Activated naive CD8-positive, alpha-beta T cell treated with anti-CD3 and anti-CD28 coated beads, Interleukin-2, amount 50 U/mL, for 16 hours (primary cell): ENCODE results near the gene ANKS1B.

Source experiments
- DNase-seq: peaks from one replicate; pipeline ENCODE4 v3.0.0-alpha.2; 2020; ENCODE audit warnings: low read depth, low spot score

Gene ANKS1B

DNA sequence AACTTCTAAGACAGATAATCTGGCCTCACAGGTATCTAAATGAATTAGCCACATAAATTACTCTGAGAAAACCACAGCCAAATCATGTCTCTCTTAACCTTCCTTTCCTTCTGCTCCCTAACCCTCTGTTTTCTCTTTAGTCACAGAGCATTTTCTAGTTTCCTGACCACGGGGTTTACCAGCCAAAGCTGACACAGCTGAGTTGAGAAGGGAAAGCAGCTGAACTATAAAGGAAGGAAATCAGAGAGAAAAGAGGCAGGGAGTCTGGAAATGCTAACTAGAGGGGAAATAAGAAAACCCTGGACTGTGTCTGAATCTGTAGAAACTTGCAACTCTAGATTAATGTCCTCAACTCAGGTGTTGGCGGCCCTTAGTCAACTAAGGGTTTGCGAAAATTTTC lies 24.4 kb downstream of the ANKS1B start:
- no peak for DNase-seq

DNA sequence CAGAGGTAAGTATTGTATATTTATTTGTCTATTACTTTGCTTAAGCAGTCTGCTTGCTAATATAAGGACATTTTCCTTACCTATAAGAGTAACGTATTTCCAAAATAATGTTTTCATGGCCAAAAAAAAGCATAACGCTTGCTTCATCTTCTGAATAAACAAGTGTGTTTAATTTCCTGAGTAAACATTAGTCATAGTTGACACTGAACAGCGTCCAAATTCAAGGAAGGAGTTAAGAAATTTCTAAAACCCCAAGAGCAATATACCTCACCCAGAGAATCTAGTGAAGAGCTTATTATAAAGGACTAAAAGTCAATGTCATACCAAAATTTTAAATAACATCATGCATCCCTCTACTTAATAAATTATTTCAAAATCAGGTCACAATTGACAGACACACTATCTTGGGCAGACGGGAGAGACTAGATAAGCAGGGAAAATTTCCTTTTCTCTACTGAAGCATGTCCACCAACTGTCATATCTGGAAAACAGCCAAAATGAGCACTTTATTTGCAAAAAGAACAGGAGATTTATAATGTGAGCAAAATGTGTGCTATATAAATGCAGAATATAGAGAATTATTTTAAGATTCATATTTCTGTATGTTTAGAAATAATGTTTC lies 25.1 kb downstream of the ANKS1B start:
- no peak for DNase-seq

DNA sequence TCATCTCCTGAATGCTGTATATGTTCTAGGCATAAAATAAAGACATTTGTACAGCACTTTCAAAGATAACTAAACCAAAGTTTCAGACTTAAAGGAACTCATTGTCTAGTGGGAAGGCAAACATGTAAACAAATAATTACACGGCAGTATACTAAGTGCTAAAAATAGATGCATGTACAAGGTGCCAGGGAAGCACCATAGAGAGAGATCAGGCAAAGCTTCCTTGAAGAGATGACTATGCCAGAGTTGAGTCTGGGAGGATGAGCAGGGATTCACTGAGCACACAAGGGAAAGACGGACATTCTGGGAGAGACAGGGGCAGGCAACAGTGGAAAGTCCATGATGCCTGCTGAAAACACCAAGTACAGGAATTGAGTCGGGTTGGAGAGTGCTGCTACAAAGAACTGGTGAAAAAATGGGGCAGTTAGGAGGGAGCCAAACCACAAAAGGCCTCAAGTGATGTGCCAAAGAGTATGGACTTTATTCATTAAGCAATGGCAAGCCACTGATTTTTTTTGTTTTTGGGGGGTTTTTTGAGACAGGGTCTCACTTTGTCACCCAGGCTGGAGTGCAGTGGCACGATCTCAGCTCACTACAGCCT lies 26.8 kb downstream of the ANKS1B start:
- no peak for DNase-seq

DNA sequence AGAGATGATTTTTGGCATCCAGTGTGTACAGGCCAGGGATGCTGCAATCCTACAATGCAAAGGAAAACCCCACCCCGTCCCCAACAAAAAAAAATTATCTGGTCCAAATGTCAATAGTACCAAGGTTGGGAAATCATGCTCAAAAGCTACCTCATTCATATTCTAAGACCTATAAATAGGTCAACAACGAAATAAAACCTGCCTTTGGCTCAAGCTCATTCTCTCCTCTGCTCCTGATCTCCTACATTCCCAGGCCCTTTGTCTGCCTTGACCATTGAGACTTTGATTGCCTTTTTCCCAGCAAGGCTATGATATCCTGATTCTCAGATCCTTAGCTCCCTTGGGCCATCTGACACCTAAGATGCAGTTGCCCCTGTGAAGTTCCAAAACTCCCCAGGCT lies 30.0 kb downstream of the ANKS1B start:
- no peak for DNase-seq

DNA sequence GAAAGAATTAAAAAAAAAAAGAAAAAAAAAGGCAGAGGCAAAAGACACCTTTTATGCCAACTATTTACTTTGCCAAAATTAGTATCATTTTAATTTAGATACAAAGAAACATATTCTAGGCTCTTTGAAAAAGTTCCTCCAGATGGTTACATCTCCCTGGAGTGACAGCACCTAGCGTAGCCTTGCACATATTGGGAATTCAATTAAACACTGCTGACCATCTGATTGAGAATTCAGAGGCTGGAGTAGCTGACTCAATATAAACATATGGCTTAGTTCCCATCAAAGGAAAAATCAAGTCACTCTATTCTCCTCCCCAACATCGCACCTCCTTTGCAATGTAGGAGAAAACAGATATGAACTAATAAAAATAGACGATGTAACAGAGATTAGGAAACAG lies 36.4 kb downstream of the ANKS1B start:
- no peak for DNase-seq

DNA sequence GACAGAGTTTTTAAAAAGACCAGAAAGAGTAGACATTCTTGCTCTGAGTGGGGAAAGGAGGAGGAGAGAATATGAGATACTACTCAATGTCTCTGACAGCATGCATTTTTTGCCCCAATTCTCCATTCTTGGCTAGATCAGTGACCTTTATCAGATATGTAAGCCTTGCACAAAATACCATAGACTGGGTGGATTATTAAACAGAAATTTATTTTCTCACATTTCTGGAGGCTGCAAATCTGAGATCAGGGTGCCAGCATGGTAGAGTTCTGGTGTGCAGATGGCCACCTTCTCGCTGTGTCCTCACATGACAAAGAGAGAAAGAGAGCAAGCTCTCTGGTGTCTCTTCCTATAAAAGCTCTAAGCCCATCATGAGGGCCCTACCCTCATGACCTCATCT lies 38.6 kb downstream of the ANKS1B start:
- no peak for DNase-seq

DNA sequence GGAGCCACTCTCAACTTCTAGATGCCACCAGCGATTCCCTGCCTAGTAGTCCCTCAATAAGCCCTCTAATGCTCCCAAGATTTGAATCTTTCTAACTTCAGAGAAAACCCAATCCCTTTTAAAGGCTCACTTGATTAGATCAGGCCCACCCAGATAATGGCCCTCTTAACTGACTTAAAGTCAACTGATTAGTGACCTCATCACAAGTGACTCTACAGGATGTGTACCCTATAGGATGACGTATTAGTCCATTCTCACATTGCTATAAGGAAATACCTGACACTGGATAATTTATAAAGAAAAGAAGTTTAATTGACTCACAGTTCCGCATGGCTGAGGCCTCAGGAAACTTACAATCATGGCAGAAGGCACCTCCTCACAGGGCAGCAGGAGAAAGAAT lies 49.1 kb downstream of the ANKS1B start:
- no peak for DNase-seq

DNA sequence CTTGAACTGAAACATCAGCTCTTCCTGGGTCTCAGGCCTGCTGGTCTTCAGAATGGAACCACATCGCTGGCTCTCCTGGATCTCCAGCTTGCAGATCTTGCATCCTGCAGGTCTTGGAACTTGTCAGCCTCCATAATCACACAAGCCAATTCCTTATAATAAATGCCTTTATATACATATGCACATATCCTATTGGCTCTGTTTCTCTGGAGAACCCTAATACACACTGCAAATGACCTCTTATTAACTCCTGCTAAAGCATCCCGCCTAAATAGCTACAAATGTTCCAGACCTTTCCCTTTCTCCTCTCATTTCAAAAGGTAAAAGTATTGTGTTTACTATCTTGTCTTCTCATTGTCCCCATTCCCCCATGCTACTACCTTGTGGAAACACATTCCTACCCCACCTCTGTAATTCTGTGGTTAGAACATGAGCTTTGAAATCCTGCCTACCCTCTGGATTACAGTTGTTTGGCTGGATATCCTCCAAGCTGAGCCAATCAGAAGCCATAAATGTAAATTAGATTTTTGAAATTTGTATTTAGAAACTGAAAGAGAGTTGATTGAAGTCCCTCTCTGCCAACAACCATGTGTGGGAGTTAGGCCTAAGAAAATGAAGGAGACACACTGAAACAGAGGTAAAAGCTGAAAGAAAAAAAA lies 58.1 kb downstream of the ANKS1B start:
- DNase-seq = no peak

DNA sequence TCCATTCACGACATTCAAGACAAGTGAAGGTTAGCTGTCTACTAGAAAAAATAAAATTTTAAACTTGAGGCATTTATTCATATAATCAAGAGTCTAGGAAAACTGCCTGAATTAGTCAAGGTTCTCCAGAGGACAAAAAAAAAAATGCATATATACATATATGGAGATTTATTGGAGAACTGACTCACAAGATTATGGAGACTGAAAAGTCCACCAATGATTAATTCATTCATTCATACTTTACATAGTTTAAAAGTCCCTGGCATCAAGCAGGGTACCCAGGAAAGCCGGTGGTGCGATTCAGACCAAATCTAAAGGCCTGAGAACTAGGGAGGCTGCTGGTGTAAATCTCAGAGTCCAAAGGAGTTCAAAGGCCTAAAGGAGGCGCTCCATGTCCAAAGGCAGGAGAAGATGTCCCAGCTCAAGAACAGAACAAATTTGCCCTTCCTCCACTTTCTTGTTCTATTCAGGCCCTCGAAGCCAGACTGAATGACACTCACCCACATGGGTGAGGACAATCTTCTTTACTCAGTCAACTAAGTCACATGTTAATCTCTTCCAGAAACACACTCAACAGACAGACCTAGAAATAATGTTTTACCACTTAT lies 64.3 kb downstream of the ANKS1B start:
- no peak for DNase-seq

DNA sequence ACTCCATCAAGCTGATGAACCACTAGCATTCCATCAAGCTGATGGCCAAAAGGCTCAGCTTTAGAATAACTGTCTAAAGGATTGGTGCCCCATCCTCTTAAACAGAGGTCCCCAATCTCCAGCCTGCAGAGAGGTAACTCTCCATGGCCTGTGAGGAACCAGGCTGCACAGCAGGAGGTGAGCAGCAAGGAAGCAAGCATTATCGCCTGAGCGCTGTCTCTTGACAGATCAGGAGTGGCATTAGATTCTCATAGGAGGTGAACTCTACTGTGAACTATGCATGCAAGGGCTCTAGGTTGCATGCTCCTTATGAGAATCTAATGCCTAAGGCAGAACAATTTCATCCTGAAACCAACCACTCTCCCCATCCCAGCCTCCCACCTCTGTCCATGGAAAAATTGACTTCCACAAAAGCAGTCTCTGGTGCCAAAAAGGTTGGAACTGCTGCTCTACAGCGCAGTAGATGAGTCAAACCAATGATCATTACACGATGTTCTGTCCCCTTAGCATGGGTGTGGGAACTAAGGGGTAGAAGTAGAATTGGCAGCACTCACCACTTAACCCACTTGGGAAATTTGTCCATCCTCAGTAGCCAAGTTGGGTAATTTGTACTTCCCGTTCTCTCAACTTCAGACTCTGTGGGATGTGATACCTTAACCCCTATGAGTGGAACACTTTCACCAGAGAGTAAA lies 66.9 kb downstream of the ANKS1B start:
- DNase-seq = no peak

DNA sequence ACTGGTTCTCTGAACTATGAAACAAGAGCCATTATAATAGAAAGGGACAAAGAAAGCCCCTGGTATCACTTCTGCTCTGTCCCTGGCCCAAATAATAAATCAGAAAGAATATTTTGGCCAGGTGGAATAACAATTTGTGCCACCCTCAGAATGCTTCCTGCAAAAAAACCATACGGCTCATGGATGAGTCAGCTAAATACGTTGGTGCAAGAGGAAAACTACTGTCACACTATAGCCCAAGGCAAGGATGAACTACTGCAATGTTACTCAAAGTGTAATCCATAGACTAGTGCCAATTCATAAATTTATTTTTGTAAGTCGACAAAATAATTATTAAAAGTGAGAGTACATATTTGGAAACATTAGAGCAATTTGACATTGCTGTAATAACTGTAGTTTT lies 68.2 kb downstream of the ANKS1B start:
- no peak for DNase-seq

DNA sequence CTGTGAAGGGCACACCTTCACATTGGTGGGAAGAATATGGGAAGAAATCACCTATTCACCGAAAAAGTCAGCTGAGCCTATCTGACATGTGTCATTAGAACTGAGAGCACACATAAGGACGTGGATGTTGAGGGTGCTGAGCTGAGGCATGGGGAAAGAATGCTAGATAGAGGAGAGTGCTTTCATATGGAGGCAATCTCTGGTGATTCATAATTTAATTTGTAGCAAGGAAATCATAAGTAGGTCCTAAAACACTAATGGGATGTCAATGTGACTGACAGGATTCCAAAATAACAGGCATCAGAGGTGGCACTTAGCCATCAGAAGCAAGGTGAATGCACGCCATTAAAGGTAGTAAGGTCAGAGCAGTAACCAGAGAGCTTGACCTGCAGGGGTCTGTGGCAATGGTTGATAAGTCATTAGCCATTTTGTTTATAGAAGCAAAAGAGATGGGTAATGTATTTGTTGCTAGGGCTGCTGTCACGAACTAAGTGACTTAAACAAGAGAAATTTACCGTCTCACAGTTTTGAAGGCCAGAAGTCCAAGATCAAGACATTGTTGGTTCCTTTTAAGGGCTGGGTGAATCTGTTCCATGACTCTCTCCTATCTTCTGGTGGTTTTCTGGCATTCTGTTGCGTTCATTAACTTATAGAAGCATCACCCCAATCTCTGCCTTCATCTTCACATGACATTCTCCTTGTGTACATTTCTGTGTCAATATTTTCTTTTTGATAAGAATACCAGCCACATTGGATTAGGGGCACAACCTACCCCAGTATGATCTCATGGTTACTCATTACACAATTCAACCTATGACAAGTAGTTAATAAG lies 69.3 kb downstream of the ANKS1B start:
- DNase-seq = no peak

DNA sequence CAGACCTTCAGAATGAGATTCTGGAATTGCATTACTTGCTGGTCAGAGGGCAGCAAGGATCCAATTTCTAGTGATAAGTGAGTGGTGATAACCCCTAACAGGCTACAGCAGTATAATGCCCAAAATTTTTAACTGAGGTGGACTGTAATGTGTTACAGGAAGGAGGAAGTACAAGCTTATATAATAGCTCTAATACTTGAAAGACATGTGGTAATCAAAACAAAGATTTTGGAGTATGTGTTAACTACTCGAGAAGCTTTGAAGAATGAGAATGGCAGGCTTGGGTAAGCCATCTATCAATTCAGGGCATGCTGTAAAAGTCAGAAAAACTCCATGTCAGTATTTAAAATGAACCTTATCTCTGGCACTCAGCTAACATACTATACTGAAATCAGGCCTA lies 70.5 kb downstream of the ANKS1B start:
- DNase-seq = no peak

DNA sequence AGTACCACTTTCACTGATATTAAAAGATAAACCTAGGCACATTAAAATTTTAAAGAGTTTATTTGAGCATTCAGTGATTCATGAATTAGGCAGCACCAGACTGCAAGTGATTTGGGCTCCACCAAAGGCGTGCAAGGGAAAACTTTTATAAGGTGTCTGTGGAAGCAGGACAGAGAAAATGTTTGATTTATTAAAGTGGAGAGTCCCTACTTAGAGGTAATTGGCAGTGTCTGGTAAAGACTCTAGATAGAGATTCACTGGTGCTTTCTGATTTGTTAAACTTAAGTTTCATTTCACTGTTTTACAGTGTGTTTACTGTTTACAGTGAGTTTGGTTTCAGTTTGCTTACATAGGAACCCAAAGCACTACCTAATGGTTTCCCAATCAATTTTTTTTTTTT lies 72.8 kb downstream of the ANKS1B start:
- DNase-seq = no peak

DNA sequence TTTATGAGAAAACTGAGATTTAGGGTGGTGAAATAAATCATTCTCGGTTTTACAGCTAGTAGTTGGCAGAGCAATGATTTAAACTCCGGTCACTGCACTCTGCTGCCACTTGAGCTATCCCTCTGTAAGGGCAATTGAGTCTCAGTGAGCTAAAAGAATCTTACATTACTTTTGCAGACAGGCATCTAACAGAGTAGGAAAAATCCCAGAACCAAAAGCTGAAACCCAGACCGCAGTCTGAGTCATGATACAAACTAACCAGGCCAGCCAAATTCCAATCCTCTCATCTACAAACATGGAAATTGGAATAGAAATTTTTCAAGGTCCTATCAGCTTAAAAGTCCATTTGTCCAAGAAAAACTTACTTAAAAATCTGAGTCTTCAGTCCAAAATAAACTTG lies 73.7 kb downstream of the ANKS1B start:
- DNase-seq = no peak

DNA sequence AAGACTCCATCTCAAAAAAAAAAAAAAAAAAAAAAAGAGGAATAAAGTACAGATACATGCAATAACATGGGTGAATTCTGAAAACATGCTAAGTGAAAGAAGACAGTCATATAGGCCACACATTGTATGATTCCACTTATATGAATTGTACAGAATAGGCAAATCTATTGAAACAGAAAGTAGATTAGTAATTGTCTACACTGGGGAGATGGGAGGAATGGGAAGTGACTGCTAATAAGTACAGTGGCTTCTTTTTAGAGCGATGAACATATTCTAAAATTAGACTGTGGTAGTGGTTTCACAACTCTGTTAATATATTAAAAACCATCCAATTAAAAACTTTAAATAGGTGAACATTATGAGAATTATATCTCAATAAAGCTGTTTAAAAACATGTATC lies 74.4 kb downstream of the ANKS1B start:
- DNase-seq = no peak

DNA sequence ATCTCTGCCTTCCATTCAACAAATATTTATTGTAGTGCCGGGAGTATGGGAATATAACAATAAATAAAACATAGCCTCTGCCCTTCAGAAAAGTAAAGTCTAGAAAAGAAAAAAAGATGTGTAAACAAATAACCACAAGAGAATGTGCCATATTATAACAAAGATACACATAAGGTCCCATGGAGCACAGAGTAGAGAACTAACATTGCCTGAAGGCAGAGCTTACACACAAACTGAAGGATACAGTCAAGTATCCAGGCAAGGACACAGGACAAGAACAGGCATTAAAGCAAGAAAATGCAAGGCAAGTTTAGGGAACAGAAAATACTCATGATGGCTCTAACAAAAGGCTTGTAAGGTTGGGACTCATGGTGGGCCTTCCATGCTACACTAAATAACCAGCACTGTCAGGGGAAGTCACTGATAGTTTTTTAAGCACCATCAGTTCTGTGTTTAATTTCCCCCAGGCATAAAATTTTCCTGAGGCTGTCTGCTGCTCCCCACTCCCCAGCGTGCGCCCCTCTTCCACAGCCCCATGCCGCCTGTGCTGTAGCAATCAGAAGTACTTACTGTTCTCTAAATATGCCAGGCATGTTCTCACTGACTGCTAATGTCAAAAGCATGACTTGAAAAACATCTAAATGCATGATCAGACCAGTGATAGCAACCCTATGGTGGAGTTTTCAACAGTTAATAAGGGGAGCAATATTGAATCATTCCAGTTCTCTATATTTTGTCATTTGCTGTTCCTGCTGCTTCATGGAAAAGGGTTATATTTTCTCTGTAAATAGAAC lies 77.8 kb downstream of the ANKS1B start:
- DNase-seq = no peak

DNA sequence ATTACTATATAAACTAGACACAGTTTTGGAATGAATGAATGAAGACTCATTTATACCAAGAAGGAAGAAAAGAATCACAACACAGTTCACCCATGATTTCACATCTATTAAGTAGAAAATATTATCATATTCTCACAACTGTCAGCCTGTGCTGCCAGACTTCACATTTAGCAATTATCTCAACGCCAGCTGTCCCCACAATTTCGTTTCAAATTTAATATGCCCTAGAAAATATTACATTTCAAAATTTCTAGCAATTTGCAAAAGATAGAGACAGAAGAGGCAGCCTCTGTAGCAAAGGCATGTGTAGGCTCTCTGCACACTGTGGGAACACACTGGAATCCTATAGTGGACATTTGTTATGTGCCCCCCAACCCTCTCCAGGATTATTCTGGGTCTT lies 83.6 kb downstream of the ANKS1B start:
- no peak for DNase-seq

DNA sequence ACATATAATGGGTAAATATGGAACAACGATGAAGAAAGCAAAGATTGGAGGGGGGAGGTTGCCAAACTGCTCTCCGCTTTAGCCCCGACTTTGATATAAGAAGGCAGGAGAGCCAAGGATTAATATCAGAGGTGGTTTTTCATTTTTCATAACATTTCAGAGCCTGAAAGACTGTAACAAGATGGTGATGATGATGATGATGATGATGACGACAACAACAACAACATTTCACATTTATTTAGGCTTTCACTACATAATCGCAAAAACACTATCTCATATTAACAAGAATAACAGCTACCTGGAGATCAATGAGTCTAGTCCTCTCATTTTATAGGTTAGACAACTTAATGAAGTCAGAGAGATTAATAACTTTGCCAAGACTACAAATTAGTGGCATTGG lies 86.1 kb downstream of the ANKS1B start:
- DNase-seq = no peak

DNA sequence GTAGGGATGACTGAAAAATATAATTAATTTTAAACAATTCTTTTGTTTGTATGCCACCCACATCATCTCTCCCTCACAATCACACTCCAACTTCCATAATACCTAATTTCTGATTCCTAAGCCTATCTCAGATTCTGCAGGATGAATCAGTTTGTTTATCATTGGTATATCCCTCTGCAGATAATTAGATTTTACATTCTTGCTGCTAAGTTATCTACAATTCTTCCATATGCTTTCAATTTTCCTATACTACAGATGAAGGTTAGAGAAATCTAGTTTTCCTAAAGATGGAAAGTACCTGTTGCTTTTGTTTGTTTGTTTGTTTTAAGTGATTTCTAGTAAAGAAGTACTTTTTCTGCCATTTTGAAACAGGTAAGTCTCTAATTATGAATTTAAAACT lies 105.3 kb downstream of the ANKS1B start:
- no peak for DNase-seq

DNA sequence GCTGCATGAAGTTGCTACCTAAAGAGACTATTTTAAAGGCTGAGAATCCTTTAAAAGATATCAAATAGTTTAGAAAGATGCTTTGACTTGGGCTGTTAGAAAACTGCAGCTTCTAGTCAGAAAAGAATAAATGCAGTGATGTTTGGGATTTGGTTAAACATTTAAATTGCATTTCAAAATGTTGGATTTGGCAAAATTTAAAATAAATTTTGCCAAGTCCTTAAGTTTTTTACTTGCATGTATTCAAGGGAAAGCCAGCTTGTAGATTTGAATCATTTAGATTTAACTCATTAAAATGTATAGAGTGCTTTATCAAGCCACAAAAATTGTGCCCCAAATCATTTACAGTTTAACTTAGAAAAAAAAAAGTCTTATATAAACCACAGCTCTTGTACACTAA lies 109.7 kb downstream of the ANKS1B start:
- DNase-seq = no peak
